Vagina (tissue), 2 donors: ENCODE data around the gene STX12.

Source experiments
- POLR2A ChIP-seq, 2 donors: fragments of 450-650 bp; IDR thresholded peaks; one replicate each; pipeline ENCODE4 v1.6.1; 2017; ENCODE audit warnings: antibody characterized with exemption in 2 of 2, mild to moderate bottlenecking in 2 of 2, moderate library complexity in 2 of 2
- POLR2AphosphoS5 ChIP-seq, 2 donors: sonication (generic); formaldehyde crosslinking; IDR thresholded peaks; one replicate each; pipeline ENCODE4 v1.9.0; 2017; ENCODE audit warnings: antibody characterized with exemption in 2 of 2, mild to moderate bottlenecking in 2 of 2, low read depth in 1 of 2; ENCODE audit not compliant: insufficient read depth in 1 of 2
- TF ChIP-seq, protein P1 (sequence below), 3 experiments: fragments of 450-650 bp in 2 of 3; fragments of 200-600 bp in 1 of 3; sonication (generic) in 1 of 3; IDR thresholded peaks; one replicate each; pipeline ENCODE4 v1.5.1; 2017 to 2019; ENCODE audit warnings: antibody characterized with exemption in 3 of 3, mild to moderate bottlenecking in 2 of 3, moderate library complexity in 2 of 3

DNA sequence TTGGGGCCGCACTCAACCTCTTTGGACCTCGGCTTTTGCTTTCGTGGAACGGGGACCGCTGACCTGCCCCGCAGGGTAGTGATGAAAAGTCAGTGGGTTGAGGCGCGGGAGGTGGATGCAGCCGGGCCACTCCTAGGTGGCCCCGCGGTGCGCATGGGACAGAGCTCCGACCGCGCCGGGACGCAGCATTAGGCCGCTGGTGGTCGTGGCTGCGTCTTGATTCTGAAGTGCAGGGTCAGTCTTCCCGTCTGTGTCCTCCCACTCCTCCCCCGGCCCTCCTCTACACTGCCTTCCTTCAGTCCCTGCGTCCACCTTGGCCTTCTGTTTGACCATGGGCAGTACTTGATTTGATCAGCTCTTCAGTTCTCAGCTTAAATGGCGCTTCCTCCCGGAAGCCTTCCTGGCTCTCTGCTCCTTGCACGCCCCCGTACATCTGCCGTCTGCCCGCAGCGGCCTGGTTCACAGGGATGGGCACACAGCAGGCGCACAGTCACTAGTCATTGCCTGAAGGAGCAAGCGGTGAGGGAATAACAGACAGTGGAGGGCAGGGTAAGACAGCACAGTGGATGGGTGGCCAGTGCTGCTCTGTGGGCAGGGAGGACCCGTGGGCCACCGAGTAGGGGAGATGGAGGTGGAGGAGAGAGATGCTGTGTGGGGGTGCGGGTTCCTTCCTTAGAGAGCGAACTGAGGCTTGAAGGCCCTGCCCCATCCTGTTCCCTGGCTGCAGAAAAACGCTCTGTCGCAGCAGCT lies 100.0 kb downstream of the STX12 start:
- TF ChIP-seq, protein P1, sequence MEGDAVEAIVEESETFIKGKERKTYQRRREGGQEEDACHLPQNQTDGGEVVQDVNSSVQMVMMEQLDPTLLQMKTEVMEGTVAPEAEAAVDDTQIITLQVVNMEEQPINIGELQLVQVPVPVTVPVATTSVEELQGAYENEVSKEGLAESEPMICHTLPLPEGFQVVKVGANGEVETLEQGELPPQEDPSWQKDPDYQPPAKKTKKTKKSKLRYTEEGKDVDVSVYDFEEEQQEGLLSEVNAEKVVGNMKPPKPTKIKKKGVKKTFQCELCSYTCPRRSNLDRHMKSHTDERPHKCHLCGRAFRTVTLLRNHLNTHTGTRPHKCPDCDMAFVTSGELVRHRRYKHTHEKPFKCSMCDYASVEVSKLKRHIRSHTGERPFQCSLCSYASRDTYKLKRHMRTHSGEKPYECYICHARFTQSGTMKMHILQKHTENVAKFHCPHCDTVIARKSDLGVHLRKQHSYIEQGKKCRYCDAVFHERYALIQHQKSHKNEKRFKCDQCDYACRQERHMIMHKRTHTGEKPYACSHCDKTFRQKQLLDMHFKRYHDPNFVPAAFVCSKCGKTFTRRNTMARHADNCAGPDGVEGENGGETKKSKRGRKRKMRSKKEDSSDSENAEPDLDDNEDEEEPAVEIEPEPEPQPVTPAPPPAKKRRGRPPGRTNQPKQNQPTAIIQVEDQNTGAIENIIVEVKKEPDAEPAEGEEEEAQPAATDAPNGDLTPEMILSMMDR (IDR thresholded peaks at IDR 0.05), result peak in 1 of 3 experiments; percentile 17
- TF ChIP-seq POLR2A (IDR thresholded peaks at IDR 0.05), result no peak
- TF ChIP-seq POLR2AphosphoS5 (IDR thresholded peaks at IDR 0.05; ENCODE audit: insufficient read depth in 1 of 2, low read depth in 1 of 2), result peak in 1 of 2 donors; percentile 68
